ENCODE data around the gene TMC3.

The TMC3 gene

GRCh38 chr15:81398910-81399551 lies 25.0 kb upstream of the TMC3 start:
- H3K4me1 Mint-ChIP-seq (ENCODE audit: low read depth), result no peaks in the 10 kb centered on the region
- no peak overlapping the region for H3K27ac Mint-ChIP-seq
- no peaks in the 10 kb centered on the region for H3K36me3 Mint-ChIP-seq (ENCODE audit: low read depth)
- H3K4me3 Mint-ChIP-seq, result no peak overlapping the region
- DNase-seq (ENCODE audit: low spot score), result no peak
- peaks cover 4% of the 10 kb centered on the region for H3K27me3 Mint-ChIP-seq (ENCODE audit: low read depth)
- no peaks in the 10 kb centered on the region for H3K9me3 Mint-ChIP-seq

GRCh38 chr15:81398456-81398855 lies 24.4 kb upstream of the TMC3 start:
- no peak overlapping the region for H3K27ac Mint-ChIP-seq
- H3K9me3 Mint-ChIP-seq, result no peaks in the 10 kb centered on the region
- H3K27me3 Mint-ChIP-seq (ENCODE audit: low read depth), result no peaks in the 10 kb centered on the region
- no peaks in the 10 kb centered on the region for H3K36me3 Mint-ChIP-seq (ENCODE audit: low read depth)
- no peaks in the 10 kb centered on the region for H3K4me1 Mint-ChIP-seq (ENCODE audit: low read depth)
- no peak for DNase-seq (ENCODE audit: low spot score)
- H3K4me3 Mint-ChIP-seq, result no peak overlapping the region

- H3K27ac Mint-ChIP-seq, result no peak overlapping the region
- no peaks in the 10 kb centered on the region for H3K36me3 Mint-ChIP-seq (ENCODE audit: low read depth)
- no peaks in the 10 kb centered on the region for H3K9me3 Mint-ChIP-seq
- H3K27me3 Mint-ChIP-seq (ENCODE audit: low read depth), result peaks cover 3% of the 10 kb centered on the region
- no peak overlapping the region for H3K4me3 Mint-ChIP-seq
- DNase-seq (ENCODE audit: low spot score), result no peak
- no peaks in the 10 kb centered on the region for H3K4me1 Mint-ChIP-seq (ENCODE audit: low read depth)
These were observed 20.6 kb upstream of the TMC3 start for GRCh38 chr15:81394603-81395002.

- H3K4me1 Mint-ChIP-seq (ENCODE audit: low read depth), result no peaks in the 10 kb centered on the region
- no peak overlapping the region for H3K27ac Mint-ChIP-seq
- no peak for DNase-seq (ENCODE audit: low spot score)
- H3K4me3 Mint-ChIP-seq, result no peak overlapping the region
- H3K27me3 Mint-ChIP-seq (ENCODE audit: low read depth), result peaks cover 7% of the 10 kb centered on the region
- H3K9me3 Mint-ChIP-seq, result no peaks in the 10 kb centered on the region
- H3K36me3 Mint-ChIP-seq (ENCODE audit: low read depth), result no peaks in the 10 kb centered on the region
These were observed 17.6 kb upstream of the TMC3 start for GRCh38 chr15:81391657-81392056.

- Mint-ChIP-seq H3K27me3 (ENCODE audit: low read depth) (peaks cover 7% of the 10 kb centered on the region), H3K27ac (no peak overlapping the region), H3K4me1 (ENCODE audit: low read depth) (peaks cover 8% of the 10 kb centered on the region), H3K9me3 (no peaks in the 10 kb centered on the region), H3K36me3 (ENCODE audit: low read depth) (no peaks in the 10 kb centered on the region), H3K4me3 (no peak overlapping the region)
- no peak for DNase-seq (ENCODE audit: low spot score)
These were observed 14.4 kb upstream of the TMC3 start for GRCh38 chr15:81388436-81388770.

GRCh38 chr15:81387621-81388435 lies 13.8 kb upstream of the TMC3 start:
- H3K27me3 Mint-ChIP-seq (ENCODE audit: low read depth), result peaks cover 7% of the 10 kb centered on the region
- DNase-seq (ENCODE audit: low spot score), result no peak
- H3K4me1 Mint-ChIP-seq (ENCODE audit: low read depth), result peaks cover 8% of the 10 kb centered on the region
- no peak overlapping the region for H3K27ac Mint-ChIP-seq
- H3K9me3 Mint-ChIP-seq, result no peaks in the 10 kb centered on the region
- H3K4me3 Mint-ChIP-seq, result no peak overlapping the region
- no peaks in the 10 kb centered on the region for H3K36me3 Mint-ChIP-seq (ENCODE audit: low read depth)

GRCh38 chr15:81386947-81387346 lies 12.9 kb upstream of the TMC3 start:
- H3K36me3 Mint-ChIP-seq (ENCODE audit: low read depth), result no peaks in the 10 kb centered on the region
- no peak overlapping the region for H3K4me3 Mint-ChIP-seq
- no peaks in the 10 kb centered on the region for H3K9me3 Mint-ChIP-seq
- H3K27ac Mint-ChIP-seq, result no peak overlapping the region
- no peak for DNase-seq (ENCODE audit: low spot score)
- H3K27me3 Mint-ChIP-seq (ENCODE audit: low read depth), result peaks cover 4% of the 10 kb centered on the region
- peaks cover 8% of the 10 kb centered on the region for H3K4me1 Mint-ChIP-seq (ENCODE audit: low read depth)

- H3K36me3 Mint-ChIP-seq (ENCODE audit: low read depth), result no peaks in the 10 kb centered on the region
- H3K4me1 Mint-ChIP-seq (ENCODE audit: low read depth), result peaks cover 8% of the 10 kb centered on the region
- H3K4me3 Mint-ChIP-seq, result no peak overlapping the region
- no peaks in the 10 kb centered on the region for H3K9me3 Mint-ChIP-seq
- H3K27ac Mint-ChIP-seq, result no peak overlapping the region
- no peak for DNase-seq (ENCODE audit: low spot score)
- H3K27me3 Mint-ChIP-seq (ENCODE audit: low read depth), result peaks cover 4% of the 10 kb centered on the region
These were observed 11.7 kb upstream of the TMC3 start for GRCh38 chr15:81385721-81386076.

GRCh38 chr15:81384891-81385720 lies 11.1 kb upstream of the TMC3 start:
- DNase-seq (ENCODE audit: low spot score), result no peak
- Mint-ChIP-seq H3K27ac (no peak overlapping the region), H3K4me3 (no peak overlapping the region), H3K9me3 (no peaks in the 10 kb centered on the region), H3K27me3 (ENCODE audit: low read depth) (peaks cover 6% of the 10 kb centered on the region), H3K36me3 (ENCODE audit: low read depth) (no peaks in the 10 kb centered on the region), H3K4me1 (ENCODE audit: low read depth) (peaks cover 13% of the 10 kb centered on the region)

- no peaks in the 10 kb centered on the region for H3K9me3 Mint-ChIP-seq
These were observed 7.7 kb upstream of the TMC3 start for GRCh38 chr15:81381720-81382119.

GRCh38 chr15:81380668-81381067 lies 6.7 kb upstream of the TMC3 start:
- Mint-ChIP-seq H3K27me3 (ENCODE audit: low read depth) (peaks cover 6% of the 10 kb centered on the region), H3K9me3 (no peaks in the 10 kb centered on the region), H3K4me1 (ENCODE audit: low read depth) (peaks cover 13% of the 10 kb centered on the region), H3K36me3 (ENCODE audit: low read depth) (no peaks in the 10 kb centered on the region), H3K27ac (no peak overlapping the region), H3K4me3 (no peak overlapping the region)
- no peak for DNase-seq (ENCODE audit: low spot score)

More at GRCh38 chr15:81381720-81382119, 7.7 kb upstream of the TMC3 start:
- Mint-ChIP-seq H3K4me1 (ENCODE audit: low read depth) (peaks cover 13% of the 10 kb centered on the region), H3K4me3 (no peak overlapping the region), H3K36me3 (ENCODE audit: low read depth) (no peaks in the 10 kb centered on the region), H3K27ac (no peak overlapping the region), H3K27me3 (ENCODE audit: low read depth) (peaks cover 6% of the 10 kb centered on the region)
- DNase-seq (ENCODE audit: low spot score), result no peak

GRCh38 chr15:81380203-81380602 lies 6.2 kb upstream of the TMC3 start:
- no peaks in the 10 kb centered on the region for H3K9me3 Mint-ChIP-seq
- H3K36me3 Mint-ChIP-seq (ENCODE audit: low read depth), result no peaks in the 10 kb centered on the region
- no peak for DNase-seq (ENCODE audit: low spot score)
- no peak overlapping the region for H3K27ac Mint-ChIP-seq
- peaks cover 13% of the 10 kb centered on the region for H3K4me1 Mint-ChIP-seq (ENCODE audit: low read depth)
- peaks cover 6% of the 10 kb centered on the region for H3K27me3 Mint-ChIP-seq (ENCODE audit: low read depth)
- H3K4me3 Mint-ChIP-seq, result no peak overlapping the region

GRCh38 chr15:81379269-81379668 lies 5.3 kb upstream of the TMC3 start:
- no peaks in the 10 kb centered on the region for H3K36me3 Mint-ChIP-seq (ENCODE audit: low read depth)
- DNase-seq (ENCODE audit: low spot score), result no peak
- no peak overlapping the region for H3K27ac Mint-ChIP-seq
- no peaks in the 10 kb centered on the region for H3K9me3 Mint-ChIP-seq
- peaks cover 5% of the 10 kb centered on the region for H3K4me1 Mint-ChIP-seq (ENCODE audit: low read depth)
- peaks cover 6% of the 10 kb centered on the region for H3K27me3 Mint-ChIP-seq (ENCODE audit: low read depth)
- no peak overlapping the region for H3K4me3 Mint-ChIP-seq

GRCh38 chr15:81378443-81378842 lies 4.4 kb upstream of the TMC3 start:
- H3K4me1 Mint-ChIP-seq (ENCODE audit: low read depth), result peaks cover 5% of the 10 kb centered on the region
- H3K27me3 Mint-ChIP-seq (ENCODE audit: low read depth), result peaks cover 6% of the 10 kb centered on the region
- H3K27ac Mint-ChIP-seq, result no peak overlapping the region

More at GRCh38 chr15:81378443-81378842, 4.4 kb upstream of the TMC3 start:
- Mint-ChIP-seq H3K4me3 (no peak overlapping the region), H3K36me3 (ENCODE audit: low read depth) (no peaks in the 10 kb centered on the region), H3K9me3 (no peaks in the 10 kb centered on the region)
- no peak for DNase-seq (ENCODE audit: low spot score)

Measured in T-helper 2 cell treated with Interferon-gamma antibody and Interleukin-4, amounts not matched to agents 5 μg/mL and 100 μg/mL, for 36 hours (primary cell).